Uterus (tissue), 2 donors: ENCODE data around the gene SPTLC1.
"Not testable (repeated sequence)": the region's sequence is repeated elsewhere in the genome, so short reads cannot be mapped to it uniquely, and the experiment has no call there.

Experiments
- POLR2A ChIP-seq, 2 donors: fragments of 450-650 bp; IDR thresholded peaks; one replicate each; pipeline ENCODE4 v1.6.1; 2016; ENCODE audit warnings: antibody characterized with exemption in 2 of 2, mild to moderate bottlenecking in 1 of 2, moderate library complexity in 1 of 2
- TF ChIP-seq, protein P1 (sequence below), 4 experiments: fragments of 200-600 bp in 2 of 4; fragments of 450-650 bp in 2 of 4; sonication (generic) in 2 of 4; IDR thresholded peaks; one replicate each; pipeline ENCODE4 v1.5.1; 2016 to 2019; ENCODE audit warnings: antibody characterized with exemption in 4 of 4, mild to moderate bottlenecking in 2 of 4, moderate library complexity in 1 of 4

DNA sequence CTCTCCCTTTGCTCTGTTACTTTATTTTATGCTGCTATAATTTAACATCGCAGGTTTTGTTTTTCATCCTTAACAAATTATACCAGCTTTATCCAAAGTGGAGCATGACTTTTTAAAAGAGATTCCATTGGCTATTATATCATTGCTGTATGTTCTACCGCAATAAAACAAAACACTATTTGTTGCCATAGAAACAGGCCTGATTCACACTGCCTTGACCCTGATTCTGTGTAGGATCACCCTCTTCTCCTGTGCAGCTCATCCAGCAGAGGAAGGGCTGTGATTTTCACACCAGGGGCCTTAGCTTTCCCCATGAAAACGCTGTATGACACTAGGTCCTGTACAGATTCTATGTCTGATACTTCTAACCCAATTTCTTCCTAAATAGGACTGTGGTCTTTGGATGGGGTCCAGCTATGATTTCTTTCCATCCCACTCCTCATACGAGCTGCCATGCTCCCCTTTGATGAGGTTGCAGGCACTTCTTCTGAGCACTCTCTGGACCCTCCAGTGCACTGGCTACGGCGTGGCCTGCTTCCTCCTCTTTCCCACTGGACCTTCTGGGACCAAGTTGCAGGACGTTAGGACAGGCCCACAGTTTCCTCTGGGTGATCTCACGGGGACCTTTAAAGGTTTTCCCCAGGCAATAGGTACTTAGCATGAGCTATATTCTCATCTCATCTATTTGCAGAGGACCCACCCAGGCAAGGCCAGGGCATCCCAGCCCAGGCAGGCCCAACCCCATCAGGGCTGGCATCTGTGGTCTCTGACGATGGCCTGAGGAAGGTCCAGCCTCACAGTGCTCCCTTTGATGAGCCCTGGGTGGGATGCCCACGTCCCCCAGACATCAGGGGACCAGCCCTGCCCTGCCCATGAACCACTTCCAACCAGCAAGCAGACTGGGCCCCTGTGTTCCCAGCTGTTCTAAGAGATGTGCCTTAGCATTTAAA lies 38.5 kb upstream of the SPTLC1 start:
- TF ChIP-seq, protein P1, sequence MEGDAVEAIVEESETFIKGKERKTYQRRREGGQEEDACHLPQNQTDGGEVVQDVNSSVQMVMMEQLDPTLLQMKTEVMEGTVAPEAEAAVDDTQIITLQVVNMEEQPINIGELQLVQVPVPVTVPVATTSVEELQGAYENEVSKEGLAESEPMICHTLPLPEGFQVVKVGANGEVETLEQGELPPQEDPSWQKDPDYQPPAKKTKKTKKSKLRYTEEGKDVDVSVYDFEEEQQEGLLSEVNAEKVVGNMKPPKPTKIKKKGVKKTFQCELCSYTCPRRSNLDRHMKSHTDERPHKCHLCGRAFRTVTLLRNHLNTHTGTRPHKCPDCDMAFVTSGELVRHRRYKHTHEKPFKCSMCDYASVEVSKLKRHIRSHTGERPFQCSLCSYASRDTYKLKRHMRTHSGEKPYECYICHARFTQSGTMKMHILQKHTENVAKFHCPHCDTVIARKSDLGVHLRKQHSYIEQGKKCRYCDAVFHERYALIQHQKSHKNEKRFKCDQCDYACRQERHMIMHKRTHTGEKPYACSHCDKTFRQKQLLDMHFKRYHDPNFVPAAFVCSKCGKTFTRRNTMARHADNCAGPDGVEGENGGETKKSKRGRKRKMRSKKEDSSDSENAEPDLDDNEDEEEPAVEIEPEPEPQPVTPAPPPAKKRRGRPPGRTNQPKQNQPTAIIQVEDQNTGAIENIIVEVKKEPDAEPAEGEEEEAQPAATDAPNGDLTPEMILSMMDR (IDR thresholded peaks at IDR 0.05), result not testable (repeated sequence)
- TF ChIP-seq POLR2A (IDR thresholded peaks at IDR 0.05), result not testable (repeated sequence)
